Measurements from ENCODE around the gene TAS2R31.

- TF ChIP-seq, protein P1, sequence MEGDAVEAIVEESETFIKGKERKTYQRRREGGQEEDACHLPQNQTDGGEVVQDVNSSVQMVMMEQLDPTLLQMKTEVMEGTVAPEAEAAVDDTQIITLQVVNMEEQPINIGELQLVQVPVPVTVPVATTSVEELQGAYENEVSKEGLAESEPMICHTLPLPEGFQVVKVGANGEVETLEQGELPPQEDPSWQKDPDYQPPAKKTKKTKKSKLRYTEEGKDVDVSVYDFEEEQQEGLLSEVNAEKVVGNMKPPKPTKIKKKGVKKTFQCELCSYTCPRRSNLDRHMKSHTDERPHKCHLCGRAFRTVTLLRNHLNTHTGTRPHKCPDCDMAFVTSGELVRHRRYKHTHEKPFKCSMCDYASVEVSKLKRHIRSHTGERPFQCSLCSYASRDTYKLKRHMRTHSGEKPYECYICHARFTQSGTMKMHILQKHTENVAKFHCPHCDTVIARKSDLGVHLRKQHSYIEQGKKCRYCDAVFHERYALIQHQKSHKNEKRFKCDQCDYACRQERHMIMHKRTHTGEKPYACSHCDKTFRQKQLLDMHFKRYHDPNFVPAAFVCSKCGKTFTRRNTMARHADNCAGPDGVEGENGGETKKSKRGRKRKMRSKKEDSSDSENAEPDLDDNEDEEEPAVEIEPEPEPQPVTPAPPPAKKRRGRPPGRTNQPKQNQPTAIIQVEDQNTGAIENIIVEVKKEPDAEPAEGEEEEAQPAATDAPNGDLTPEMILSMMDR (conservative IDR thresholded peaks at IDR 0.05 in 1 of 2, IDR thresholded peaks at IDR 0.05 in 1 of 2; ENCODE audit: extremely low read depth in 1 of 2, insufficient read depth in 1 of 2, low read depth in 1 of 2, low read length in 2 of 2): no peak
- TF ChIP-seq EZH2 (IDR thresholded peaks at IDR 0.05; ENCODE audit: borderline replicate concordance, low read length): no peak
These were observed 27.8 kb upstream of the TAS2R31 start for GRCh38 chr12:11059041-11059440.

Measured in mammary epithelial cell (primary cell).